AG04449 (cell line): Measurements from ENCODE around the gene HCRTR2.

Experiments
- CTCF ChIA-PET: fragments of 350-600 bp; formaldehyde crosslinking; extraction: SDS; loops from one replicate; lab custom pipeline; 2021; ENCODE audit warnings: antibody characterized with exemption; lab: Yijun Ruan, JAX
- POLR2A ChIA-PET: fragments of 400-600, 350-600 bp; formaldehyde crosslinking; extraction: SDS; loops from one replicate; lab custom pipeline; 2020; ENCODE audit warnings: antibody characterized with exemption, inconsistent platforms; lab: Yijun Ruan, JAX
- DNase-seq: peaks from one replicate; pipeline ENCODE4 v3.0.0-alpha.2; 2010; ENCODE audit warnings: low read depth, low spot score
- H3K4me3 ChIP-seq: 2 replicates; pipeline ENCODE4 v1.5.1; 2011; ENCODE audit warnings: low read depth, mild to moderate bottlenecking, control low read depth, low read length
- TF ChIP-seq, protein P1 (sequence below): IDR thresholded peaks from one replicate; pipeline ENCODE4 v1.5.1; 2011; ENCODE audit warnings: mild to moderate bottlenecking, moderate library complexity, low read length, control low read depth, inconsistent platforms; ENCODE audit not compliant: insufficient read depth; ENCODE audit errors: missing control alignments

Gene HCRTR2

DNA sequence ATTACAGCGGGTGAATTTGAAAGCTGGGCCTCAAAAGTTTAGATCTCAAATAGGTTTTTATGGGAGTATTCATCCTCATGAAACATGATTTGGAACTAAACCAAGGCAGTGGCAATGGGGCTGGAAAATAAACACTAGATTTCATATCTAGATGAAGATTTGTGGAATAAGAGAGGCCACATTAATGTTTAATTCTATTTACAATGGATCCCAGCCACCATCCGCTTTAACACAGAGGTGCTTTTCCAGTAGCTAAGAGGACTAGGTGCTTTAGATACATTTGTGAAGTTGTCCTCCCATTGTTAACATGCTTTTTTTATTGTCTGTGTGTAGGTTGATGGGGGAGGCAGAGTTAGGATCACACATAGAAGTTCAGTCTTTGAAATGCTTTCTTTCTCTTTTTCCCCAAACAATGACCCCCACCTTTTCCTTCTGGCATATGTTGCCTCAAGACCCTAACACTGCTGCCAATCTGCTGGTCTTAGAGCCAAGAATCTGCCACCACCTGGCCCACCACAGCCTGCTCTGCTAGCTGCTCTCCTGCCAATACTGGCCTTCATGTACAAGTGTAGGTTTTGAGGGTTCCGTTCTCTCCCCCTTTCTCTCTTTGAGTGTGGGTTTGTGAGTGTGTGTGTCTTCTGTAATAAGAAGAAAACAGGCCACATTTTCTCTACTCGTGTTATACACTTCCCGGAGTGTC is 125.1 kb downstream of the HCRTR2 start:
- ChIA-PET CTCF (interaction anchor here (0.9 kb wide), 1 partner anchor 23 kb away, joined by 3 read pairs; no protein-coding TSS in a partner anchor), POLR2A (no interaction called here)
- TF ChIP-seq, protein P1, sequence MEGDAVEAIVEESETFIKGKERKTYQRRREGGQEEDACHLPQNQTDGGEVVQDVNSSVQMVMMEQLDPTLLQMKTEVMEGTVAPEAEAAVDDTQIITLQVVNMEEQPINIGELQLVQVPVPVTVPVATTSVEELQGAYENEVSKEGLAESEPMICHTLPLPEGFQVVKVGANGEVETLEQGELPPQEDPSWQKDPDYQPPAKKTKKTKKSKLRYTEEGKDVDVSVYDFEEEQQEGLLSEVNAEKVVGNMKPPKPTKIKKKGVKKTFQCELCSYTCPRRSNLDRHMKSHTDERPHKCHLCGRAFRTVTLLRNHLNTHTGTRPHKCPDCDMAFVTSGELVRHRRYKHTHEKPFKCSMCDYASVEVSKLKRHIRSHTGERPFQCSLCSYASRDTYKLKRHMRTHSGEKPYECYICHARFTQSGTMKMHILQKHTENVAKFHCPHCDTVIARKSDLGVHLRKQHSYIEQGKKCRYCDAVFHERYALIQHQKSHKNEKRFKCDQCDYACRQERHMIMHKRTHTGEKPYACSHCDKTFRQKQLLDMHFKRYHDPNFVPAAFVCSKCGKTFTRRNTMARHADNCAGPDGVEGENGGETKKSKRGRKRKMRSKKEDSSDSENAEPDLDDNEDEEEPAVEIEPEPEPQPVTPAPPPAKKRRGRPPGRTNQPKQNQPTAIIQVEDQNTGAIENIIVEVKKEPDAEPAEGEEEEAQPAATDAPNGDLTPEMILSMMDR: no peak
- DNase-seq: no peak
- no peak overlapping the region for H3K4me3 ChIP-seq

DNA sequence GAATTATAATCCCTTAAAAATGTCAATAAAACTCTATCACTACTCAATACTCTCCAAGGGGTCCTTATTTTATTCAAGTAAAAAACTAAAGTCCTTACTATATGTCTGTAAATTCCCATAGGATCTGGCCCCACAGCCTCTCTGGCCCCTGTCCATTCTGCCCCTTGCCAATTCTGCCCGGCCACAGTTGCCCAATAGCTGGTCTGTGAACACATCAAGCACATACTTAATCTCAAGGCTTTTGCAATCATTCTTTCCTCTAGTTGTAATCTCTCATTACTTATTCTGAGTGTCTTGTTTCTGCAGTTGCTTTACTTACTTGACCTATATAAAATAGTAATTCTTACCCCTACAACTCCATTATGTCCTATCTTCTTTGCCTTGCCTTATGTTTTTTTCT is 130.4 kb downstream of the HCRTR2 start:
- ChIA-PET POLR2A (no interaction called here), CTCF (interaction anchor here (1.3 kb wide), 1 partner anchor 28 kb away, joined by 4 read pairs; no protein-coding TSS in a partner anchor)
- TF ChIP-seq, protein P1: no peak
- no peak for DNase-seq
- H3K4me3 ChIP-seq: no peak overlapping the region

DNA sequence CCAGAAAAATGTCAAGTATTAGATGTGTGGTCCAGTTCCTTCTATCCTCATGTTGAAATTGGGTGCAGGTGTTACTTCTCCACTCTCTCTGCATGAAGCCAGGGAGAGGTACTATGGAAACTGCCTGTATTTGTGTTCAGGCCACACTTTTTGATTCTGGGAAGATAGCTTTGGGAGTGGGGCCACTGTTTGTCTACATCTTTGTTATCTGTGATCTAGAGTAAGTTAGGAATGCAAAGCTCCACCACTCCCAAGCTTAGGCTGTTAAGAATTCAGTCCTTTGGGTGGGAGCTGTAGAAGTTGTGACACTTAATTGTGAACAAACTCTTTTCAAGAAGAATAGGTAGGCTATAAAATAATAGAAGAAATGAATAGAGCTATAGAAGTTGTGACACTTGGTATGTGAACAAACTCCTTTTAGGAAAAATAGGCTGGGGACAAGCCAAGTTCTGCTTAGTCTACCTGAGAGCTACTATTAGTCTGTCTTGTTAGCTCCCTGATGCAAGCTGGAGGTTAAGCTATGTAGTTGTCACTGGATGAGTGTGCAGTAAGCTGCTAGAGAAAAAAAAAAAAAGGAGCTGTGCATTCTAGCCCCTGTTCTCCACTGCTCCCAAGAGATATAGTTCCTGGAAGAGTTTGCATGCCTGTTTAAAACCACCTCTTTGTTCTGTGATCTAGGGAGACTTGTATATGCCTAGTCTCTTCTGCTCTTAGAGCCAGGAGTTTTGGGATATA is 145.8 kb downstream of the HCRTR2 start:
- H3K4me3 ChIP-seq: no peak overlapping the region
- TF ChIP-seq, protein P1: no peak
- no peak for DNase-seq
- CTCF ChIA-PET: no interaction called here
- POLR2A ChIA-PET: no interaction called here

DNA sequence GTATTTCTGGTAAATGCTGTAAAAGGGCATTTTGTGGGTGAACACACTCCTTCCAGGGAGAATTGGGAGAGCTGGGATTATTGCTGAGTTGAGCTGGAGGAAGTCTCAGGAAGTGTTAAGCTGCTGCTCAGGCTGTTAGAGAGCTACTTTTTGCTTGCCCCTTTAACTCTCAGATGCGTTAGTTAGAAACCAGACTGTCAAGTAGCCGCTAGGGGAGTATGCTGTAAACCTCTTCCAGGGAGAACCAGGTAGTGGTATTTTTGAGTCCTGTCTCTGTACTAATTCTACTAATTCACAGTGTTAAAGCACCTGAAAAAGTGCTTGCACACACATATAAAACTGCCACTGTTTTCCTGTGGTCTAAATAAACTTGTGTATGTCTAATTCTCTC is 146.4 kb downstream of the HCRTR2 start:
- H3K4me3 ChIP-seq: no peak overlapping the region
- ChIA-PET CTCF (no interaction called here), POLR2A (no interaction called here)
- no peak for DNase-seq
- TF ChIP-seq, protein P1: no peak

DNA sequence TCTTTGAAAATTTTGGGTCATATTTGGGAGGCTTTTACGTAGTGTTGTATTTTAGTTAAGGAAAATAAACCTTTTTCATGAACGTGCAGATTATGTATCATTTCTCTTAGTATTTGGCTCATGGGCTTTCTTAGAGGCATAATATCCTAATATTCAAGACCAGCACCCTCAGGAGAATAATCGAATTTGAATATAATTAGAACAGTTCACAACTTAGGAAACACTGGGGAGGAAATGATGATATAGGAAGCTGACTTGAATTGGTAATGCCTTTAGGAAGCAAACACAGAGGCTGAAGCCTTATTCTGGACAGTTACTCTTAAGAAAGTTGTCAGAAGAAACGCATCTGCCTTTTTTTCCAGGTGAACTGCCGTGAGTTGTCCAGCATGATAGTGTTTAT is 152.9 kb downstream of the HCRTR2 start, which contains the start of gene GFRAL:
Gene GFRAL, plus strand, starts transcription at position 301 of the 400 bp plus-strand sequence. Its CDS starts 86 bp downstream, at position 387.
- no peak within 1 kb of the TSS for H3K4me3 ChIP-seq
- ChIA-PET POLR2A (no interaction called here), CTCF (no interaction called here)
- TF ChIP-seq, protein P1: no peak
- no peak for DNase-seq
